ENCODE measurements around the gene APBA3.

DNA sequence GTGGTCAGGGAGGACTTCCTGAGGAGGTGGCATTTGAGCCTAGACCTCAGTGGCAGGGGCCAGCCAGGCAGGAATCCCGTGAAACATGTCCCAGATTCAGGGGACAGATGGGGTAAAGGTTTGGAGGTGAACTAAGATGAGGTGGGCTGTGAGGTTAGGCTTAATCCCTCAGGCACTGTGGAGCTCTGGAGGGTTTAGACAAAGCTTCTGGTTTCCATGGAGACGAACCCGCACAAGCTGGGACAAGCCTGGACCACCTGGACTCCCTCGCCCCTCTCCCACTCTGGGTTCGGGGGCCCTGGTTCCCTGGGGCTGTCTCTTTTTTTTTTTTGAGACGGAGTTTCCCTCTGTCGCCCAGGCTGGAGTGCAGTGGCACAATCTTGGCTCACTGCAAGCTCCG, 37.6 kb downstream of the APBA3 start:
- TF ChIP-seq POLR2AphosphoS5 (IDR thresholded peaks at IDR 0.05; ENCODE audit: low read depth, low read length) (no peak), POLR2A (IDR thresholded peaks at IDR 0.05; ENCODE audit: low read depth, low read length) (no peak), TAF1 (IDR thresholded peaks at IDR 0.05; ENCODE audit: borderline replicate concordance, low read depth, low read length) (no peak)

Measured in GM12892 (cell line).